HTERT RPE-1 (cell line): ENCODE results near the gene ST8SIA5.

Experiments
- in situ Hi-C: fragments of 300-500 bp; cut with MboI; formaldehyde crosslinking; loops from 4 replicates; pipeline ENCODE4 v1.14.3; 2020; ENCODE audit warnings: low sequenced_read_pairs

Gene ST8SIA5

DNA sequence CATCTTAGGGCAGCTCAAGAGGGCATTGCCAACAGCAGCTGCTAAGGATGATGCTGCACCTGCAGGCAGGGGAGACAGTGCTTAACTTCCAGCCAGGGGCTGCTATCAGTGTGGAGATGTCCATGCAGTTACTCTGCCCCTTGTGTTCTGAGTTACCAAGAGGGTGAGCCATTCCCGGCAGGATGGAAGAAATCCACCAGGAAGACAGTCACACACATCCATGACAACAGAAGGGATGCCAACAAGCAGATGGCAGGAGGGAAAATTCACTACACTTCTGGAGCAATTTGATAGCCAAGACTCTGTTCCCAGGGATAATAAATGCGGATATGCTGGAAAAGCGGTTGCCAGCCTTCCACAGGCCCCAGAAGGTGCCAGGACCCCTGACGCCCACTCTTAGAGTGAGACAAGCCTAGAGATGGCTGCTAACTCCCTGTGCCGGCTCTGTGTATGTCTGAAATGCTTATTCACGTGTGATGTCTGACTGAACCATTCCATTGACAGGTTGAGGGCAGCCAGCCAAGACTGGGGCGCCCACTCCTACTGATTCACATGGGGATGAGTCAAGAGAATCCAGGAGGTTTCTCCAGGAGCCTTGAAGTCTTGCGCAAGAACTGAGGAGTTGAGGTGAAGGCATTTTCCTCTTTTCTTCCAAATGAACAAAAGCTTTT is 124.3 kb downstream of the ST8SIA5 start:
- in situ Hi-C loops, result no loop called here

DNA sequence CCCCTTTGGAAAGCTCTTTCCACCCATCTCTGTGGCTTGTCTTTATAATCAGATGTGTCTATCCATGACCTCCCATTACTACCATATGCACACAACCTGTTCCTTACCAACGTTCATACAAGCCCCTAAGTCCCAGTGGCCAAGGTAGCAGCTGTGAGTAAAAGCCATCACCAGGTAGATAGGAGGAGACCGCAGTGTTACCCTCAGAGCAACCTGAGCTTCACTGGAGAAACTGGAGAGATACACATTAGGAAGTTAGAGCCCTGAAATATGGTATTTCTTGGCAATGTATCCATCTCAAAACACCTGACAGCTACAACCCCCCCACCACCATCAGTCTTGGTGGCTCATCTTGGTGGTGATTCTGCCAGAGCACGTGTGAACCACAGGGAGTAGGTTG is 125.9 kb downstream of the ST8SIA5 start:
- in situ Hi-C loops, result no loop called here

DNA sequence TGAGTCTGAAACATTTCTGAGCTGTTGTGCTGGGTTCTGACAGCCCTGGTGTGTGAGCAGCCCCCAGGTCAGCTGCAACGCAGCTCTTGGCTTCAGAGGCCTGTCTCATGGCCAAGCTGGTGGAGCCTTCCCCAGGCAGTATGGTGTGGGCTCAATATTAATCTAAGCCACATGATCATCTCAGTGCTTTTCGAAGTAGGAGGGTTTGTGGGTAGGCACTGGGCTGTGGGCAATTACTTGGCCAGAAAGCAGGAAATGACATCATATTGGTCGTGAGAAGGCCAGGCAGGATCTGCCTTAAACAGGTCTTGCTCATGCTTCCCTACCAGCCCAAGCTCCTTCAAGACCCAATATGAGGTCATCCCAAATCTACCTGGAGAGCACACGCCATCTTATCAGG is 126.7 kb downstream of the ST8SIA5 start:
- in situ Hi-C loops, result no loop called here

DNA sequence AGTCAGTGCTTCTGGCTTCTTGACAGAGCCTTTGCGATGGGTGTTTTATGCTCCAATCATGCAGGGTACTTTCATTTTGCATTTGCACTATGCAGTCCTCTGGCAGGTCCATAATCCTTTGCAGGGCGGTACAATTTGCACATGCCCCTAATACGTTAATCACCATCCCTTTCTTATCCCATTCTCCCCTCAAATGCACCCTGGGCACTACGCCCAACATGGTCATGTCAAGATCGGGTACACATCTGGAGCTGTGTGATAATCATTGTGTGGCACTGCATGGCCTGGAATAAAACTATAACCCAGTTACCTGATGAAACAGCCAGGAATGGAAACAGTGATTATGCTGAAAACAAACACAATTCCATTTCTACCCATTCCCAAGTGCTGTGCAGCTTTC is 127.5 kb downstream of the ST8SIA5 start:
- in situ Hi-C loops, result no loop called here

DNA sequence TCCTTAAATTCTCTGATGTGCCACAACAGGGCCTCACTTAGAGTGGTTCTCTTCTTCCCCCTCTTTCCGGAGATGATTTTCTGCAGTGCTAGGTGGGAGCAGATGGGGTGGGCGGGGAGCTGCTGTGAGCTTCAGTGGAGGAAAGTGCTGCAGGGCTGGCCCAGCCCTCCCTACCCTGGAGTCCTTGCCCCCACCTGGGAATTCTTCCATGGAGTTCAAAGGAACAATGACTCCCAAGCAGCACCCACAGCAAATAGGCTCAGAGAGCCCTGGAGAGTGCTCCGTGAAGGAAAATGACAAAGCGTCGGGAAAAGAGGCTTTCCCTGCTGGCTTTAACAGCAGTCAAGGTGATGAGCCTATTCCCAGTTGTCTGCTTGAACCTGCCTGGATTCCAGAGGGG is 128.6 kb downstream of the ST8SIA5 start:
- in situ Hi-C loops, result no loop called here

DNA sequence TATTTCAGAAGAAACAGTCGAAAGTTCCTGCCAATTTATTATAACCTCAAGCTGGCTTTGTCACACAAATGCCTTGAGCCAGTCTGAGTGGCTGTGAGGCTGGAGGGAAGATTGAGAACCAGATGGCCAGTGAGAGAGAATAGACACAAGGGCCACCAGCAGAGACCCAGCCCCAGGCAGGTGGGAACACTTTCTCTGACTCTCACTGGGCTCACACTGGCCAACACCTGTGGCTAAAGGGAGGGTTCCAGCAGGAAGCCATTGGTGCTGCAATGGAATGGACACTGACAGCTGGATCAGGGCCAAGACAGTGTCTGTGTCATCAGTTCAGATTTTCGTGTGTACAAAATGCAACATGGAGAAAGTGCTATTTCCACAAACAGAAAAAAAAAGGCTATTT is 129.7 kb downstream of the ST8SIA5 start:
- in situ Hi-C loops, result no loop called here

DNA sequence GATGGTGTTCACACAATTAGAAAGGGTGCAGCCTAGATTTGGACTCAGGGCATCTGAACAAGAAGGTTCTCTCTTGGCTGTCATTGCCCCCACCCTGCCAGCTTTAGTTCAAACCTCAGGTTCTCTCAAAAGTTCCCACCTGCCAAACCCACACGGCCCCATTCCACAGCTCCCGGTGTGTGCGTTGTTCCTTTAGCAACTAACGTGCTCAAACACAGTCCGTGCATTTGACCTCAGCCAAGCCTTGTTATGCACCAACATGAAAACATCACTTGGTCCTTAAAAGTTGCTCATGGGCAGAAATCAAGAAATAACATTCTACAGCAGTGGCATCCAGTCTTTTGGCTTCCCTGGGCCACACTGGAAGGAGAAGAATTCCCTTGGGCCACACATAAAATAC is 131.8 kb downstream of the ST8SIA5 start:
- in situ Hi-C loops, result no loop called here

DNA sequence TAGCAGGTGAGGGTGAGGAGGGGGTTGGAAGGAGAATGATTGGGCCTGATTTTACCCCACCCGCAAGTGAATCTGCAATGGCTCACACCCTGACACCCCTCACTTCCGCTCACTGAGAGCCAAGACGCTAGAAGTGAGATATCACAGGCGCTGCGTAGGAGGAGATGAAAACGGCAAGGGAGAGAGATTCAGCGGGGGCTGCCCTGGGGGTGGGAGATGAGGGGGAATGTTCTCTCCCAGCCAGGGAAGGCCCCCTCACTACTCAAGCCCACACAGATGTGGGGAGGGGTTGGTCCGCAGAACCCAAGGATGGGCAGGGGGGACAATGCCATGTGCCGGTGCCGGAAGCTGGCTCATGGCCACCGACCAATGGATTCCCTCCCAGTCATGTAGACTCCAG is 132.7 kb downstream of the ST8SIA5 start:
- in situ Hi-C loops, result no loop called here

DNA sequence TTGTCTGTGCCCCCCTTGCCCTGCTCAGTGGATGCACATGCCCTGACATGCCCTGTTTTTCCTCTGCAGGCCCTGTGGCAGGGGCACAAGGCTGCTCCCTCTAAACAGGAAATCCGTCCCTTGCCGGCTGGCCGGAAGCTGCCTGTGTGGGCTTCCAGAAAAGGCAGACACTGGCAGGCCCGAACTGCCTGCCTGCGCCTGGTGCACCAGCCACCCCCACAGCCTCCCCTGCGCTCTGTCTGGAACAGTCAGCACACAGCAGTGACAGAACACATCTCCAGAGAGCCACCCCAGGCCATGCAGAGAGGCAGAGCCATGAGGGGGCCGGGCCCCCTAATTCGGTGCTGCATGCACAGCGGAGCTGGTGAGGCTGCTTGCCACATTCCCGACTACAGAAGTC is 133.3 kb downstream of the ST8SIA5 start:
- in situ Hi-C loops, result no loop called here

DNA sequence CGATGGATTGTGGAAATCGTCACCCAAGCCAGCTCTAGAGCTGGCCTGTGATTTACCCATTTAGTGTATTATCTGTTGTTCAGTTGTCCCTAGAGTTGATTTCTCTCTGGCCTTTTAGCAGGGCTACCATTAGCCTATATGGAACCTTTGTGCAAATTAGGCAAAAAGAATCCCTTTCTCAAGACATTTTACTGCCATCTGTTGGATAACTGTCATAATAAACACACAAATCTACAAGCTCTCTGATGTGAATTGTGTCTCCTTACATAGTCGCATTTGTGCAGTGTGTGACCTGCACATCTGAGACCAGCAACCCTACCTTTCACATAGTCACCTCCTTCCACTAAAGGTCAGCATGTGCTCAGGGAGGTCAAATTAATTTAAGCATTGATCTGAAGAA is 133.9 kb downstream of the ST8SIA5 start:
- in situ Hi-C loops, result no loop called here

DNA sequence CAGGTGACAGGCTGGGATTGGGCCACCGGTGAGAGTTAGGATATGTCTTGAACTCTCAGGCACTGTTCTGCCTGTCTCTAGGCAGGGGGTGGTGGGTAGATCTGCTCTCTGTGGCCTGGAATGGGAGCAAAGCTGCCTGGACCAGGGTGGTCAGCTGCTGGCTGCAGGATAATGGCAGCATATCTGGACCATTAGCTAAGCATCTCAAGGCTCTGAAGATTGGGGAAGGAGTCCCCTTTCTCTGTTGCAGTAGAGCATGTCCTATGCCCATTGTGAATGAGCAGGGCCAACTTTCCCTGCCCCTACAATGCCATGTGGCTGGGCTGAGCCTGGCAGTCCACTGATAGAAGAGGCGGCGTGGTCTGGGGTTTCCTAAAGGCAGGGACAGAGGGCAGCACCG is 134.4 kb downstream of the ST8SIA5 start:
- in situ Hi-C loops, result no loop called here

DNA sequence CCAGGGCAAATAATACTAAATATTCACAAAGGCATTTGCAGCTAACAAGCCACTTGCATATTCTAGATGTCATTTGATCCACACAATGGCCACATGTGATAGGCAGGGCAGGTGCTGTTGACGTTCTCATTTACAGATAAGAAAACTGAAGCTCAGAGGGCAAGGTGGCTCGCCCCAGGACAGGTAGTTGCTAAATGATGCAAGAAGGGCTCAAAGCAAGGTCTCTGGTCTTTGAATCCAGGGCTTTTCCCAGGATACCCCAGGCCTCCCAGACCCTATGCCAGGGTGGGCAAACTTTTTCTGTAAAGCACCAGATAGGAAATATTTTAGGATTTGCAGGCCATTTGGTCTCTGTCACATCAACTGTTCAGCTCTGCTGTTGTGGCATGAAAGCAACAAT is 135.0 kb downstream of the ST8SIA5 start:
- in situ Hi-C loops, result no loop called here

DNA sequence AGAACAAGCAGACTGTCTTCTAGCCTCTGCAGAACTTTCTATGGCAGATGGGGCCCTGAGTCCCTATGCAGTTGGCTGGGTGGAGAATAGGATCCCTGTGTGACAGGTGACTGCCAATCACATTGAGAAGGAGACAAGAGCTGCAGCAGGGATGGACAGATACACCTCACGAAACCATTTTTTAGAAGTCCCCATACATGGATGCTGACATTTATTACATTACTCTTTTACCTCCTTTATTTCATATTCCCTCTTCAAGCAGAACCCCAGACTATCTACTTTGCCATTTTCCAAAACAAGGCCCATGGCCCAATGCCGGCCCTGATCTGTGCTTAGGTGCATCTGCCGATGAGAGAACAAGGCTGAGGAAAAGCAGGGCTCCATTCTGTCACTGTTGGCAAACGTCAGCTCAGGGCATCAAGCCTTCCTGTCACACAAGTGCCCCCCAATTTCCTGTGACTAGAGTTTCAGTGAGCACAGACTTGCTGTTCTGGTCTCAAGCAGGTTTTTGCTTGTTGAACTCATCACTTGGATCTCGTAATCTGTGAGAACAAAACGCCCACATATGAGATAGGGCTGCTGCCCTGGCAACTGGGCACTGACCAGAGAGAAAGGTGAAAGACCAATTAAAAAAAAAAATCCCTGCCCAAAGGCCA is 135.6 kb downstream of the ST8SIA5 start:
- in situ Hi-C loops, result no loop called here

DNA sequence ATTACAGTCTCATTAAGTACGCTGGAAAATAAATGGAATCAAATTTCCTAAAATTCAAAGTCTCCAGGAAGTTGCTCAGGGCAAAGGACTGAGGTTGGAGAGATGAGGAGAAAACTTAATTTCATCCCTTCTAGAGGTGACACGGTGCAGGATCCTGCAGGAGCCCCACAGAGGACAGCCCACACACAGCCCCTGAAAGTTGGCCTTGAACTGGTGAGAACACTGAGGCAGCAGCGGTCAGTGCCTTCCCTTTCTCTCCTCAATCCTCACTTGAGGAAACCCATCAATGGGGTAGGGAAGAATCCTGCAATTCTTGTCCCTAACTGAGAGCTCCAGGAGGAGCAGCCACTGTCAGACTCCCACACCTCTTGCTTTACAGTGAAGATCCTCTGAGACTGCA is 137.3 kb downstream of the ST8SIA5 start:
- in situ Hi-C loops, result no loop called here
